ENCODE measurements around the gene ATP5MK.
A peak's percentile ranks its signal among the peaks of the same experiment; 100 is the strongest.
"Not testable (repeated sequence)": the region's sequence is repeated elsewhere in the genome, so short reads cannot be mapped to it uniquely, and the experiment has no call there.

The ATP5MK gene

DNA sequence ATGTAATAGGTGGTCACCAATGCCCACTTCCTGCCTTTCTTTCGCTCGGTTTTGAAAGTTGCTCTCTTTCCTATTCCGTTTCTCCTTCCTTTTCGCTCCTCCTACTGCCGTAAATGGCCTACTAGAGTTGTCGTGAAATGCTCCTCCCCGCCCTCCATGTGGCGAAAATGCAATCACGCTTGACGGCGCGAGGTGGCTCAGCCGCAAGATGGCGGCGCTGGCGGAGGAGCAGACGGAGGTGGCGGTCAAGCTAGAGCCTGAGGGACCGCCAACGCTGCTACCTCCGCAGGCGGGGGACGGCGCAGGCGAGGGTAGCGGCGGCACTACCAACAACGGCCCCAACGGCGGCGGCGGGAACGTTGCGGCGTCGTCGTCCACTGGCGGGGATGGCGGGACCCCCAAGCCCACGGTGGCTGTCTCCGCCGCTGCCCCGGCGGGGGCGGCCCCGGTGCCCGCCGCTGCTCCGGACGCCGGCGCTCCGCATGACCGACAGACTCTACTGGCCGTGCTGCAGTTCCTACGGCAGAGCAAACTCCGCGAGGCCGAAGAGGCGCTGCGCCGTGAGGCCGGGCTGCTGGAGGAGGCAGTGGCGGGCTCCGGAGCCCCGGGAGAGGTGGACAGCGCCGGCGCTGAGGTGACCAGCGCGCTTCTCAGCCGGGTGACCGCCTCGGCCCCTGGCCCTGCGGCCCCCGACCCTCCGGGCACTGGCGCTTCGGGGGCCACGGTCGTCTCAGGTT lies 28.3 kb downstream of the ATP5MK start, which contains the start of gene TAF5:
Gene TAF5 (plus strand): TSS at position 195 of the 737 bp plus-strand sequence. CDS start 14 bp downstream, at position 209.
- Histone ChIP-seq H3K4me1 (peaks cover 11% of the 10 kb centered on the region), H3K27me3 (ENCODE audit: low read depth) (no peaks in the 10 kb centered on the region), H3K9me3 (no peaks in the 10 kb centered on the region), H3K4me3 (peak within 1 kb of the TSS; percentile 88), H3K36me3 (replicated peaks) (0 out of 2 replicates have a peak, but pooled peaks cover 4% of the 10 kb centered on the region)
- in situ Hi-C loops (cut with MboI; ENCODE audit: low sequenced_read_pairs): no loop called here
- DNase-seq (ENCODE audit: low spot score in 2 of 2): peak; percentile 95 to 98

DNA sequence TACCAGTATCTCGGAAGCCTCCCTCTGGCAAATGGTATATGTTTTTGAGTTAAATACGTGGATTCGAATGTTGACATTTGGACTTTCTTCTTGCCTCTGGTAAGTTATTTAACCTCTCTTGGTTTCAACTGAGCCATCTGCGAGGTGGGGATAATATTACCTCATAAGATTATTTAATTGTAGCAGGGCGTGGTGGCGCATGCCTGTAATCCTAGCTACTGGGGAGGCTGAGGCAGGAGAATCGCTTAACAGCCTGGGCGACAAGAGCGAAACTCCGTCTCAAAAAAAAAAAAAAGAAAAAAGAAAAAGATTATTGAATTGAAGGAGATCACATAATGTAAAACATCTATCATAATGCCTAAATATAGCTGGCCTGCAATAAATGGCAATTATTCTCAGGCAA lies 28.9 kb downstream of the ATP5MK start:
- no peaks in the 10 kb centered on the region for H3K27me3 ChIP-seq (ENCODE audit: low read depth)
- in situ Hi-C loops (cut with MboI; ENCODE audit: low sequenced_read_pairs): no loop called here
- no peak for DNase-seq (ENCODE audit: low spot score in 2 of 2)
- H3K36me3 ChIP-seq (replicated peaks): 0 out of 2 replicates have a peak, but pooled peaks cover 4% of the 10 kb centered on the region
- no peaks in the 10 kb centered on the region for H3K9me3 ChIP-seq
- peak overlapping the region; percentile 88 for H3K4me3 ChIP-seq
- peaks cover 11% of the 10 kb centered on the region for H3K4me1 ChIP-seq

DNA sequence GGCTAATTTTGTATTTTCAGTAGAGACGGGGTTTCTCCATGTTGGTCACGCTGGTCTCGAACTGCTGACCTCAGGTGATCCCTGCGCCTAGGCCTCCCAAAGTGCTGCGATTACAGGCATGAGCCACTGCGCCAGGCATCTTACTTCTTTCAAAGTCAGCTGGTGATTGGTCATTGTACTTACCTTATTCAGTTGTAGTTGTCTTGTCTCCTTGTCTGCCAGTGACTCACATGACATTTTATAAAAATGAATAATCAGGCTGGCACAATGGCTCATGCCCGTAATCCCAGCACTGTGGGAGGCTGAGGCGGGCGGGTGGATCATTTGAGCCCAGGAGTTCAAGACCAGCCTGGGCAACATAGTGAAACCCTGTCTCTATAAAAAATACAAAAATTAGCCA lies 35.5 kb downstream of the ATP5MK start:
- in situ Hi-C loops (cut with MboI; ENCODE audit: low sequenced_read_pairs); H3K9me3 ChIP-seq; H3K4me3 ChIP-seq; H3K27me3 ChIP-seq (ENCODE audit: low read depth); DNase-seq (ENCODE audit: low spot score in 2 of 2); H3K4me1 ChIP-seq; H3K36me3 ChIP-seq (replicated peaks): not testable (repeated sequence)

DNA sequence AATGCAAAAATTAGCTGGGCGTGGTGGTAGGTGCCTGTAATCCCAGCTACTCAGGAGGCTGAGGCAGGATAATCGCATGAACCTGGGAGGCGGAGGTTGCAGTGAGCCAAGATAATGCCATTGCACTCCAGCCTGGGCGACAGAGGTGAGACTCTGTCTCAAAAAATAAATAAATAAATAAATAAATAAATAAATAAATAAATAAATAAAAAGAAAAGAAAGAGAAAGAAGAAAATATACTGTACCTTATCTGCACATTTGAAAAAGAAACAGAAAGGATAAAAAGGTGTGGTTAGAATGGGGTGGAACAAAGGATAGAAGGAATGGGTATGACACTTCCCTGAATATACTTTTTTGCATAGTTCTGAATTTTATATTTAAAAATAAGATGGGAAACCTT lies 36.8 kb downstream of the ATP5MK start:
- H3K36me3 ChIP-seq (replicated peaks); H3K4me1 ChIP-seq; DNase-seq (ENCODE audit: low spot score in 2 of 2); H3K4me3 ChIP-seq; H3K27me3 ChIP-seq (ENCODE audit: low read depth); in situ Hi-C loops (cut with MboI; ENCODE audit: low sequenced_read_pairs); H3K9me3 ChIP-seq: not testable (repeated sequence)

DNA sequence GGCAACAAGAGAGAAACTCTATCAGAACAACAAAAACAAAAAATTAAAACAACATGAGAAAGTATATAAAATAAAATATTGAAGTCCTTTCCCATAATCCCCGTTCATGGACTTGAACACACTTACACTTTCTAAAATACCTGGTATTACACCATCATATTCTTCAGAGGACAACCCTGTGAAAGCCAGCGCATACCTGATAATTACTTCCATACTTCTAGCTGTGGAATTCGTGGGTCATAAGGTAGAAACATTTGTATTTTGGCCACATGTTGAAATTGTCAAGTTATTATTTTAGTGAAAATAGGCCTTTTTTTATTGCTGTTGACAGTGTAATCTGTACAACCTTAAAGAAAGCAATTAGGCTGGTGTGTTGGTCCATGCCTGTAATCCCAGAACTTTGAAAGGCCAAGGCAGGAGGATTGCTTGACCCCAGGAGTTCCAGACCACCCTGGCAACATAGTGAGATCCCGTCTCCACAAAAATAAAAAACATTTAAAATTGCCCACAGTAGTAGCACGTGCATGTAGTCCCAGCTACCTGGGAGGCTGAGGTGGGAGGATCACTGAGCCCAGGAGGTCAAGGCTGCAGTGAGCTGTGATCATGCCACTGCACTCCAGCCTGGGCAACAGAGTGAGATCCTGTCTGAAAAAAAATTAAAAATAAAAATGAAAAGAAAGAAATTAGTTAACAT lies 40.2 kb downstream of the ATP5MK start:
- in situ Hi-C loops (cut with MboI; ENCODE audit: low sequenced_read_pairs): no loop called here

DNA sequence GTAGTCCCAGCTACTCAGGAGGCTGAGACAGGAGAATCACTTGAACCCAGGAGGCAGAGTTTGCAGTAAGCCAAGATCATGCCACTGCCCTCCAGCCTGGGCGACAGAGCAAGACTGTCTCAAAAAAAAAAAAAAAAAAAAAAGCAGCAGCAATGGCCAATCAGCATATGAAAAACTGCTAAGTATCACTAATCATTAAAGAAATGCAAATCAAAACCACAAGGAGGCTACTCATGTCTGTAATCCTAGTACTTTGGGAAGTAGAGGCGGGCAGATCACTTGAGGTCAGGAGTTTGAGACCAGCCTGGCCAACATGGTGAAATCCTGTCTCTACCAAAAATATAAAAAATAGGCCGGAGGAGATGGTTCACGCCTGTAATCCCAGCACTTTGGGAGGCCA lies 41.7 kb downstream of the ATP5MK start:
- H3K36me3 ChIP-seq (replicated peaks); H3K27me3 ChIP-seq (ENCODE audit: low read depth); H3K4me3 ChIP-seq; in situ Hi-C loops (cut with MboI; ENCODE audit: low sequenced_read_pairs); H3K4me1 ChIP-seq; H3K9me3 ChIP-seq: not testable (repeated sequence)
- DNase-seq (ENCODE audit: low spot score in 2 of 2): peak in 1 of 2 experiments; percentile 40

More for the DNA sequence above, 40.2 kb downstream of the ATP5MK start:
- no peak for DNase-seq (ENCODE audit: low spot score in 2 of 2)
- H3K27me3 ChIP-seq (ENCODE audit: low read depth): no peaks in the 10 kb centered on the region
- no peaks in the 10 kb centered on the region for H3K36me3 ChIP-seq (replicated peaks)
- H3K4me3 ChIP-seq: no peak overlapping the region
- no peaks in the 10 kb centered on the region for H3K9me3 ChIP-seq
- H3K4me1 ChIP-seq: peaks cover 10% of the 10 kb centered on the region

DNA sequence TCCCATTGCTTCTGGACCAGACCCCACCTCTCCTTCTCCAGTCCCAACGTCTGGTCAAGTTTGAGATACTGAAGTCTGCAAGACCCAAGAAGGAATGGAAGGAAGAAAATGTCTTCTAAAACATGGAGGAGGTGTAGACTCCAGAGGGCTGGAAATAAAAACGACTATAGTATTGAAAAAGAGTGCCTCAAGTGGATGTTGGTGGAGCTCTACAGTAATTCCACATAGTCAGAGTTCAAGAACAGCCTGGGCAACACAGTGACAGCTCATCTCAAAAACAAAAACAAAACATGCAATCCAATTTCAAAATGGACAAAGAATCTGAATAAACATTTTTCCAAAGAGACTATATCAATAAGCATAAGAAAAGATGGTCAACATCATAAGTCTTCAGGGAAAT lies 43.0 kb downstream of the ATP5MK start:
- Histone ChIP-seq H3K4me3 (no peak overlapping the region), H3K27me3 (ENCODE audit: low read depth) (no peaks in the 10 kb centered on the region), H3K9me3 (no peaks in the 10 kb centered on the region), H3K36me3 (replicated peaks) (peaks cover 9% of the 10 kb centered on the region), H3K4me1 (peaks cover 10% of the 10 kb centered on the region)
- no peak for DNase-seq (ENCODE audit: low spot score in 2 of 2)
- in situ Hi-C loops (cut with MboI; ENCODE audit: low sequenced_read_pairs): no loop called here

DNA sequence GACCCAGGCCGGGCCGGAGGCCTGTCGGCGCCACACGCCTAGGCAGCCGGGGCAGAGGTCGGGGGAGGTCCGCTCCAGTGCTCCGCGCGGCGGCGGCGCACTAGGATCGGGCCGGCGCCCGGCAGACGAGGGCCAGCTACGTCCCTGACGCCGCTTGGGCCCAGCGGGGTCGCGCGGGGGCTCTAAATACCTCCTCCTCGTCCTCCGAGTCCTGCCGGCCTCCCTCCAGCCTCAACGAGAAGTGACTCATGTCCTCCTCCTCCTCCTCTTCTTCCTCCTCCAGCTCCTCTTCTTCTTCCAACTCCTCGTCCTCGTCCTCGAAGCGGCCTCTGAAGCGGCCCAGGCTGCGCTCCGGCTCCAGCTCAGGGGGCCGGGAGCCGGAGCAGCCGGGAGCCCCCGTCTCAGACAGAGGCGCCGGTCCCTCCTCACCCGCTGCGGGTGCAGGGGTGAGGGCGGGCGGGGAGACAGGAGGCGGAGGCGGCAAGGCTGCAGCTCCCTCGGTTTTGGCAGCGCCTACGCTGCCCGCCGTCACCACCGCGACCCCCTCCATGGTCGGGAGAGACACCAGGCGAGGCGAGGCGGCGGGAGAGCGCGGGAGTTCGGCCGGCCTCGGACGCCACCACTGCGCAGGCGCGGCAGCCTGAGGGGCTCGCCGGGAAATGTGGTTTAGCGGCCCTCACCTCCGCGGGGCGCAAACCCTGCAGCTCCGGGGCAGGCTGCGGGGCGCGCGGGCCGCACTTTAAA lies 45.6 kb downstream of the ATP5MK start, which contains the start of gene PCGF6:
Gene PCGF6 (minus strand): TSS at position 624 of the 744 bp plus-strand sequence. CDS start 74 bp downstream, at position 550.
- in situ Hi-C loops (cut with MboI; ENCODE audit: low sequenced_read_pairs): no loop called here
- no peaks in the 10 kb centered on the region; the same call in 1 of the 2 replicates for H3K27me3 ChIP-seq (ENCODE audit: low read depth)
- H3K36me3 ChIP-seq (replicated peaks): peaks cover 35% of the 10 kb centered on the region
- peak; percentile 85 to 92 for DNase-seq (ENCODE audit: low spot score in 2 of 2)
- peaks cover 10% of the 10 kb centered on the region for H3K4me1 ChIP-seq
- peak within 1 kb of the TSS; percentile 70 for H3K4me3 ChIP-seq
- no peaks in the 10 kb centered on the region for H3K9me3 ChIP-seq

DNA sequence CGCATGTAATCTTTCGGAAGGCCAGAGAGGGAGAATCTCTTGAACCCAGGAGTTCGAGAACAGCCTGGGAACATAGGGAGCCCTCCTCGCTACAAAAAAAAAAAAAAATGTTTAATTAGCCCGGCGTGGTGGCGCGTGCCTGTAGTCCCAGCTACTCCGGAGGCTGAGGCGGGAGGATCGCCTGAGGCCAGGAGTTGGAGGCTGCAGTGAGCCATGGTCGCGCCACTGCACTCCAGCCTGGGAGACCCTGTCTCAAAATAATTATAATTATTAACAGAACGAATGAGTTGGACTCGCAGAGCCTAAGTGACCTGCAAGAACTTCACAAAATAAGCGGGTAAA lies 46.1 kb downstream of the ATP5MK start:
- Histone ChIP-seq H3K4me1 (peaks cover 10% of the 10 kb centered on the region), H3K27me3 (ENCODE audit: low read depth) (no peaks in the 10 kb centered on the region; the same call in 1 of the 2 replicates), H3K9me3 (no peaks in the 10 kb centered on the region), H3K4me3 (peak overlapping the region; percentile 70), H3K36me3 (replicated peaks) (peaks cover 41% of the 10 kb centered on the region)
- no peak for DNase-seq (ENCODE audit: low spot score in 2 of 2)
- in situ Hi-C loops (cut with MboI; ENCODE audit: low sequenced_read_pairs): no loop called here

All from HAP-1 (cell line).